Neuronal stem cell (in vitro differentiated cells): Measurements from ENCODE around the gene CKB.

Experiments used
- DNase-seq: peaks from one replicate; pipeline ENCODE4 v3.0.0-alpha.2; 2013; ENCODE audit warnings: low spot score
- H2AFZ ChIP-seq: one replicate; pipeline ENCODE4 v1.6.1; 2013; ENCODE audit warnings: mild to moderate bottlenecking, low read length, inconsistent platforms
- H2AK5ac ChIP-seq: 2 replicates; pipeline ENCODE4 v1.6.1; 2013; ENCODE audit warnings: low read depth, mild to moderate bottlenecking, inconsistent platforms, low read length, moderate library complexity, mixed read lengths
- H2BK120ac ChIP-seq: 2 replicates; pipeline ENCODE4 v1.6.1; 2013; ENCODE audit warnings: low read depth, mild to moderate bottlenecking, inconsistent platforms, low read length, moderate library complexity, mixed read lengths
- H2BK12ac ChIP-seq: one replicate; pipeline ENCODE4 v1.6.1; 2013; ENCODE audit warnings: low read length, inconsistent platforms
- H2BK15ac ChIP-seq: 2 replicates; pipeline ENCODE4 v1.6.1; 2013; ENCODE audit warnings: mild to moderate bottlenecking, low read length, inconsistent platforms, mixed read lengths
- H2BK5ac ChIP-seq: one replicate; pipeline ENCODE4 v1.6.1; 2013; ENCODE audit warnings: inconsistent platforms, mild to moderate bottlenecking, low read length, moderate library complexity
- H3K14ac ChIP-seq: one replicate; pipeline ENCODE4 v1.6.1; 2013; ENCODE audit warnings: low read length, inconsistent platforms
- H3K18ac ChIP-seq: 2 replicates; pipeline ENCODE4 v1.6.1; 2013; ENCODE audit warnings: low read length, inconsistent platforms
- H3K23ac ChIP-seq: 2 replicates; pipeline ENCODE4 v1.6.1; 2013; ENCODE audit warnings: low read depth, mild to moderate bottlenecking, mixed read lengths, low read length, inconsistent platforms; ENCODE audit not compliant: poor library complexity
- H3K27ac ChIP-seq: replicated peaks from 3 replicates; pipeline ENCODE4 v1.5.1; 2013; ENCODE audit warnings: low read length, inconsistent platforms
- H3K27me3 ChIP-seq, 3 experiments: 2 replicates each; pipeline ENCODE4 v1.6.1; 2013; ENCODE audit warnings: low read length in 3 of 3, mild to moderate bottlenecking in 2 of 3, inconsistent platforms in 1 of 3, low read depth in 1 of 3, mixed read lengths in 1 of 3, moderate library complexity in 1 of 3; ENCODE audit not compliant: control insufficient read depth in 3 of 3, insufficient read depth in 3 of 3
- H3K36me3 ChIP-seq, 2 donors: replicated peaks in 1 of 2; 2 replicates each; pipeline ENCODE4 v1.6.1; 2013; ENCODE audit warnings: low read length in 2 of 2; ENCODE audit not compliant: control insufficient read depth in 2 of 2, insufficient read depth in 2 of 2
- H3K4ac ChIP-seq: 2 replicates; pipeline ENCODE4 v1.6.1; 2013; ENCODE audit warnings: inconsistent platforms, mild to moderate bottlenecking, low read length, moderate library complexity
- H3K4me1 ChIP-seq, 2 donors: 1 replicate in 1 of 2; 2 replicates in 1 of 2; pipeline ENCODE4 v1.6.1; 2013; ENCODE audit warnings: low read length in 2 of 2, low read depth in 1 of 2; ENCODE audit not compliant: control insufficient read depth in 2 of 2, insufficient read depth in 1 of 2
- H3K4me2 ChIP-seq: one replicate; pipeline ENCODE4 v1.6.1; 2013; ENCODE audit warnings: mild to moderate bottlenecking, low read length, inconsistent platforms; ENCODE audit not compliant: insufficient read depth, poor library complexity, severe bottlenecking
- H3K4me3 ChIP-seq, 2 donors: 2 replicates each; pipeline ENCODE4 v1.5.1; 2013; ENCODE audit warnings: low read length in 2 of 2, mild to moderate bottlenecking in 2 of 2, inconsistent platforms in 1 of 2, moderate library complexity in 1 of 2
- H3K79me1 ChIP-seq: one replicate; pipeline ENCODE4 v1.6.1; 2013; ENCODE audit warnings: low read depth, mild to moderate bottlenecking, inconsistent platforms, low read length, moderate library complexity
- H3K9ac ChIP-seq: one replicate; pipeline ENCODE4 v1.6.1; 2013; ENCODE audit warnings: mild to moderate bottlenecking, low read depth, low read length, inconsistent platforms; ENCODE audit not compliant: poor library complexity
- H3K9me3 ChIP-seq, 2 donors: replicated peaks in 1 of 2; 2 replicates each; pipeline versions ENCODE3 to v1.6.1; 2013; ENCODE audit warnings: low read length in 2 of 2, mild to moderate bottlenecking in 2 of 2, inconsistent platforms in 1 of 2, low read depth in 1 of 2, mixed read lengths in 1 of 2, moderate library complexity in 1 of 2; ENCODE audit not compliant: control insufficient read depth in 2 of 2, insufficient read depth in 1 of 2
- H4K8ac ChIP-seq: one replicate; pipeline ENCODE4 v1.6.1; 2013; ENCODE audit warnings: low read depth, mild to moderate bottlenecking, inconsistent platforms, low read length, moderate library complexity
- H4K91ac ChIP-seq: one replicate; pipeline ENCODE4 v1.6.1; 2013; ENCODE audit warnings: low read length, low read depth, mild to moderate bottlenecking, inconsistent platforms; ENCODE audit not compliant: poor library complexity
- WGBS, 2 donors: extraction: QIAGEN DNeasy Blood & Tissue Kit; methylation state at CpG; one replicate each; pipeline ENCODE4 v1.1.7; 2013; ENCODE audit warnings: missing lambda C conversion rate in 2 of 2, mixed read lengths in 1 of 2; ENCODE audit not compliant: insufficient read length in 2 of 2, insufficient replicate concordance in 1 of 2; ENCODE audit errors: extremely low coverage in 2 of 2; 5-methylcytosine and 5-hydroxymethylcytosine counted together

Gene CKB

DNA sequence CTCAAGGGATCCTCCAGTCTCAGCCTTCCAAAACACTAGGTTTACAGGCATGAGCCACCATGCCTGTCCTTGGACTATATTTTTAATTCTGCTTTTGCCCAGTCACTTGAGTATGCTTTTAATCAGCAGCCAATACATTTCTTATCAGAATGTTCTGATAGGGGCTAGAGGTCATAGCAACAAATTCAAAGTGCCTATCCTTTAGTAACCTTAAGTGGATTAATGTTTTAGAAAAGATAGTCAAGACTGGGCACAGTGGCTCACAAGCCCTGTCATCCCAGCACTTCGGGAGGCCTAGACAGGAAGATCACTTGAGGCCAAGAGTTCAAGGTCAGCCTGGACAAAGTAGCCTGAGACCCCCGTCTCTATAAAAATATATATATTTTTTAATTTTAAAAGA is 37.1 kb downstream of the CKB start:
- no peak overlapping the region for H3K4ac ChIP-seq
- no peak overlapping the region for H2AK5ac ChIP-seq
- WGBS, 2 donors, result no CpG with 5 or more reads among the region's 2 CpGs
- H4K8ac ChIP-seq, result no peak overlapping the region
- H3K27ac ChIP-seq, result no peak overlapping the region
- H2BK5ac ChIP-seq, result no peak overlapping the region
- H3K18ac ChIP-seq, result no peak overlapping the region
- DNase-seq, result no peak
- H3K27me3 ChIP-seq, result no peaks in the 10 kb centered on the region
- no peak overlapping the region for H2BK120ac ChIP-seq
- no peak overlapping the region for H4K91ac ChIP-seq
- no peak overlapping the region for H2AFZ ChIP-seq
- H3K79me1 ChIP-seq, result no peaks in the 10 kb centered on the region
- H2BK15ac ChIP-seq, result no peak overlapping the region
- H3K4me2 ChIP-seq, result no peak overlapping the region
- H3K9me3 ChIP-seq, result no peaks in the 10 kb centered on the region
- peaks cover 0 to 3% of the 10 kb centered on the region in 2 donors for H3K4me1 ChIP-seq
- peaks cover 20 to 88% of the 10 kb centered on the region in 2 donors for H3K36me3 ChIP-seq
- no peak overlapping the region for H3K9ac ChIP-seq
- no peak overlapping the region for H3K14ac ChIP-seq
- no peak overlapping the region for H2BK12ac ChIP-seq
- H3K23ac ChIP-seq, result no peak overlapping the region
- no peak overlapping the region for H3K4me3 ChIP-seq

DNA sequence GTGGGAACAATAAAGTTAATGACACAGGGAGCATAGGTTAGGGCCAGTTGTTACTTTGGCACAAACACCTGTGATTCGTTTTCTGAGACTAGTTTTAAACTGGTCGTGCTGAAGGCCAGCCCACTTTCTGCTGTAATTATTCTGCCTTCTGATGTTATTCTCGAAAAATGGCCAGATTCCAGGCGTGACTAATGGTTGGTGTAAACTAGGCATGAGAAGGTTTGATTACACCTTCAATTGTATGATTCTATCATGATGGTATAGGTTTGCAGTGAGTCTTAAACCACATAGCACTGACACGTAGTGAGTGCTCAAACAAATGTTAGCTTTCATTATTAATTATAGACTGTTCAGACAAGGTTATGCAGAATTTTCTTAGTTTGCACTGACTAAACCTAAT is 39.0 kb downstream of the CKB start:
- no peak for DNase-seq
- Histone ChIP-seq H2BK12ac (no peak overlapping the region), H3K4me1 (no peaks in the 10 kb centered on the region), H3K18ac (no peak overlapping the region), H4K8ac (no peak overlapping the region), H3K4ac (no peak overlapping the region), H3K14ac (no peak overlapping the region), H3K79me1 (no peaks in the 10 kb centered on the region), H2AFZ (no peak overlapping the region), H3K4me3 (no peak overlapping the region), H4K91ac (no peak overlapping the region), H3K23ac (no peak overlapping the region), H3K9ac (no peak overlapping the region), H3K27me3 (no peaks in the 10 kb centered on the region), H3K27ac (no peak overlapping the region), H2AK5ac (no peak overlapping the region), H2BK15ac (no peak overlapping the region), H2BK5ac (no peak overlapping the region), H3K4me2 (no peak overlapping the region), H3K9me3 (no peaks in the 10 kb centered on the region), H2BK120ac (no peak overlapping the region), H3K36me3 (peaks cover 21 to 88% of the 10 kb centered on the region in 2 donors)
- no CpG with 5 or more reads among the region's 5 CpGs for WGBS, 2 donors

DNA sequence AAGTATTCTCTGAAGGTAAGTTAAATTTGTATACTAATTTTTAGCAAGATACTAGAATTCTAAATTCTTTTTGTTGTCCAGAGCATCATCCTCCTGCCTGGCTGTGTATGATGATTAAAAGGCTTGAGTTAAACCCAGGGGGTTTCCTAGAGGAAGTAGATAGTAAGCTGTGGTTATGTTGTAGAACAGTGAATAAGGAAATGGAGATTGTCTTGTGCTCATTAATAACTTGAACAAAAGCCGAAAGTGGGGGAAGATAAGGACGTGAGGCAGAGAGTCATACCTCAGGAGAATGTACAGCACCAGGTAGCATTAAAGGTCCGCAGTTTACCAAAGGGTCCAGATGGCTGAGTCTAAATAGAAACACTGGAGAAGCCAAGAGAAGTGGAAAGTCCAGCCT is 42.0 kb downstream of the CKB start:
- DNase-seq, result no peak
- Histone ChIP-seq H3K4me3 (no peak overlapping the region), H4K8ac (no peak overlapping the region), H2AK5ac (no peak overlapping the region), H3K4me1 (no peaks in the 10 kb centered on the region), H2BK120ac (no peak overlapping the region), H3K14ac (no peak overlapping the region), H3K4me2 (no peak overlapping the region), H3K9ac (no peak overlapping the region), H3K23ac (no peak overlapping the region), H2AFZ (no peak overlapping the region), H4K91ac (no peak overlapping the region), H3K18ac (no peak overlapping the region), H3K9me3 (no peaks in the 10 kb centered on the region), H2BK5ac (no peak overlapping the region), H3K27ac (no peak overlapping the region), H3K4ac (no peak overlapping the region), H3K79me1 (no peaks in the 10 kb centered on the region), H2BK12ac (no peak overlapping the region), H2BK15ac (no peak overlapping the region), H3K36me3 (peaks cover 29 to 91% of the 10 kb centered on the region in 2 donors), H3K27me3 (no peaks in the 10 kb centered on the region)
- no CpG with 5 or more reads among the region's 3 CpGs for WGBS, 2 donors

DNA sequence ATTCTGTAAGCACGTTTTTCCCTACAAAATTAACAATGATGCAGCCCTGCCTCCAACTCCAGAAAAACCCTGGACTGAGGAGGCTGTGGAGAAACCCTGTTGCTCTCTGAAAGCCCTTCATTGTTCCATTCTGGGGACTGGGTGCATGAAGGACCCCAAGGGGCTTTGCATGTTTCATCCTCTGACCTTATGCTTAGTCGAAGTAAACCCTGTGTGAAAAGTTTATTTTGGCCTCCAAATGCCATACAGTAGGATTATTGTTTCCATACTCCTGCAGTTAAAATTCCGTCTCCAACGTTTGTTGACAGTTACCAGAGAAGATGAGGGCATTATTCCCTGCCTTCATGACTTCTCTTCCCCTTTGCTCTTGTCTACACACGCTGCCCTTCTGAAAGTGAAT is 46.0 kb downstream of the CKB start:
- Histone ChIP-seq H3K23ac (no peak overlapping the region), H3K18ac (no peak overlapping the region), H2AK5ac (no peak overlapping the region), H4K8ac (no peak overlapping the region), H3K4ac (no peak overlapping the region), H3K36me3 (peaks cover 32 to 91% of the 10 kb centered on the region in 2 donors), H3K9me3 (no peaks in the 10 kb centered on the region), H2BK120ac (no peak overlapping the region), H3K9ac (no peak overlapping the region), H2BK5ac (no peak overlapping the region), H2BK15ac (no peak overlapping the region), H3K4me3 (no peak overlapping the region), H2BK12ac (no peak overlapping the region), H3K27me3 (no peaks in the 10 kb centered on the region), H4K91ac (no peak overlapping the region), H3K4me2 (no peak overlapping the region), H3K27ac (no peak overlapping the region), H3K79me1 (no peaks in the 10 kb centered on the region), H2AFZ (no peak overlapping the region), H3K14ac (no peak overlapping the region), H3K4me1 (no peaks in the 10 kb centered on the region)
- no CpG with 5 or more reads among the region's 5 CpGs for WGBS, 2 donors
- DNase-seq, result no peak
